ENCODE measurements around the gene MAN1A2.

- TF ChIP-seq, protein P1, sequence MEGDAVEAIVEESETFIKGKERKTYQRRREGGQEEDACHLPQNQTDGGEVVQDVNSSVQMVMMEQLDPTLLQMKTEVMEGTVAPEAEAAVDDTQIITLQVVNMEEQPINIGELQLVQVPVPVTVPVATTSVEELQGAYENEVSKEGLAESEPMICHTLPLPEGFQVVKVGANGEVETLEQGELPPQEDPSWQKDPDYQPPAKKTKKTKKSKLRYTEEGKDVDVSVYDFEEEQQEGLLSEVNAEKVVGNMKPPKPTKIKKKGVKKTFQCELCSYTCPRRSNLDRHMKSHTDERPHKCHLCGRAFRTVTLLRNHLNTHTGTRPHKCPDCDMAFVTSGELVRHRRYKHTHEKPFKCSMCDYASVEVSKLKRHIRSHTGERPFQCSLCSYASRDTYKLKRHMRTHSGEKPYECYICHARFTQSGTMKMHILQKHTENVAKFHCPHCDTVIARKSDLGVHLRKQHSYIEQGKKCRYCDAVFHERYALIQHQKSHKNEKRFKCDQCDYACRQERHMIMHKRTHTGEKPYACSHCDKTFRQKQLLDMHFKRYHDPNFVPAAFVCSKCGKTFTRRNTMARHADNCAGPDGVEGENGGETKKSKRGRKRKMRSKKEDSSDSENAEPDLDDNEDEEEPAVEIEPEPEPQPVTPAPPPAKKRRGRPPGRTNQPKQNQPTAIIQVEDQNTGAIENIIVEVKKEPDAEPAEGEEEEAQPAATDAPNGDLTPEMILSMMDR (IDR thresholded peaks at IDR 0.05; ENCODE audit: insufficient read depth, low read depth, low read length) = no peak
- TF ChIP-seq EZH2 (IDR thresholded peaks at IDR 0.05; ENCODE audit: insufficient read depth, low read length) = no peak
Measured at GRCh38 chr1:117541003-117541402, 173.8 kb downstream of the MAN1A2 start.
